Measurements from ENCODE around the gene PRPH. TPM values are rescaled to one million over a fixed set of nuclear protein-coding genes. Genes with fewer than 3 reads are reported as not detected.
A peak's percentile ranks its signal among the peaks of the same experiment; 100 is the strongest.

PRPH gene
- total and polyA plus RNA-seq, 2 of the 13 experiments (the other 11 are each of a cell fraction or from before 2014, with no cell fraction given), result 0.12 TPM; not detected in 1

DNA sequence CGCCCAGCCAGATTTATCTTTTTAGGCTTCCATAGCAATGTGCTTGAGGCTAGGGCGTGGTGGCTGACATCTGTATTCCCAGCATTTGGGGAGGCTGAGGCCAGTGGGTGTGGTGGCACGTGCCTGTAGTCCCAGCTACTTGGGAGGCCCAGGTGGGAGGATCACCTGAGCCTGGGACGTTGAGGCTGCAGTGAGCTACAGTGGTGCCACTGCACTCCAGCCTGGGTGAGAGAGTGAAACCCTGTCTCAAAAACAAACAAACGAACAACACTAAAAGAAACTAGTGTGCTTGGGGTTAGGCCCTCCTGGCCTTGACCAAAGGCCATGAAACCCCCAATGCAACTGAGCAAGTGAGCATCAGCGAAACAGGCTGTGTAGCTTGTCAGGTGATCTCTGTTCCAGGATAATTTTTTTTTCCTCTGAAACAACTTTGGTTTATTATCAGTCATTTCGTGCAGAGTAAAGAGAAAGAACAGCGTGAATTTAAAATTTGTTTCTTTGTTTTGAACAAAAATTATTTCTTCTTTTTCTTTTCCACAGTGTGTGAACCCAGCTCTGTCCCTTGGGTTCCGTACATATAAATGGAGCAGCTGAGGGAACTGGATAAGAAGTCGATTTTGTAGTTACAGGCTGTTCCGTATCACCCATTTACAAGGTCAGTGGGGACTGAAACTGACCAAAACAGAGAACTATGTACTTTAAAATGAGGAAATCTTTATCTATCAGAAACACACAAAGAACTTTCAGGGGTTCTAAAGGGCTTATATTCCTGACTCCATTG lies 38.9 kb upstream of the PRPH start (continued):
- TF ChIP-seq, protein P1, sequence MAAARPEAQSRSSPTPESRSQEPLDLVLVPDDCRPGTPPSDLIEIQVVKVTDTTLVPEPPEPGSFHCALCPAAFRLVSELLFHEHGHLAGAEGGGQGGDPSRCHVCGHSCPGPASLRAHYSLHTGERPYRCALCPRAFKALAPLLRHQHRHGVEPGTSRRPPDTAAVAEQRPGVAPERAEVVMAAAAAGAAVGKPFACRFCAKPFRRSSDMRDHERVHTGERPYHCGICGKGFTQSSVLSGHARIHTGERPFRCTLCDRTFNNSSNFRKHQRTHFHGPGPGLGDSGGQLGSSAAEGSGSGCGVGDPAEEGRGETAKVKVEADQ (CRISPR knock-in tag; IDR thresholded peaks at IDR 0.05; ENCODE audit: borderline replicate concordance), result no peak
- TF ChIP-seq KDM3A (CRISPR knock-in tag; IDR thresholded peaks at IDR 0.05; ENCODE audit: low read depth) (0 out of 2 replicates have a peak, but pooled peaks have one; percentile 26), SYNCRIP (IDR thresholded peaks at IDR 0.05; ENCODE audit: insufficient read depth, low read depth, low read length) (no peak), ZBTB26 (CRISPR knock-in tag; IDR thresholded peaks at IDR 0.05; ENCODE audit: borderline replicate concordance) (no peak), ZNF207 (IDR thresholded peaks at IDR 0.05; ENCODE audit: borderline replicate concordance) (no peak), PHB2 (IDR thresholded peaks at IDR 0.05; ENCODE audit: partially characterized antibody) (no peak), ETV6 (CRISPR knock-in tag; conservative IDR thresholded peaks at IDR 0.05) (0 out of 2 replicates have a peak, but pooled peaks have one; percentile 44), ZNF512 (CRISPR knock-in tag; IDR thresholded peaks at IDR 0.05) (no peak), ZNF678 (CRISPR knock-in tag; IDR thresholded peaks at IDR 0.05) (no peak), EP300 (IDR thresholded peaks at IDR 0.05; ENCODE audit: low read depth in 2 of 2, low read length in 2 of 2) (peak in 1 of 2 experiments; percentile 52; a peak in 2 of 4 replicates), EP300 (CRISPR knock-in tag; IDR thresholded peaks at IDR 0.05; ENCODE audit: borderline replicate concordance) (peak; percentile 30; the same call in 1 of the 2 replicates), POGZ (CRISPR knock-in tag; IDR thresholded peaks at IDR 0.05) (peak; percentile 96), ATF4 (CRISPR knock-in tag; IDR thresholded peaks at IDR 0.05) (0 out of 4 replicates have a peak, but pooled peaks of 1 of the 2 experiments have one; percentile 22), ZBTB3 (CRISPR knock-in tag; IDR thresholded peaks at IDR 0.05; ENCODE audit: borderline replicate concordance, low read depth) (peak; percentile 98; the same call in 1 of the 2 replicates), TFAP4 (IDR thresholded peaks at IDR 0.05; ENCODE audit: borderline replicate concordance, low read depth) (peak; percentile 40), GFI1 (CRISPR knock-in tag; IDR thresholded peaks at IDR 0.05; ENCODE audit: borderline replicate concordance) (no peak), ZNF614 (CRISPR knock-in tag; IDR thresholded peaks at IDR 0.05; ENCODE audit: borderline replicate concordance) (0 out of 2 replicates have a peak, but pooled peaks have one; percentile 24), CHD2 (IDR thresholded peaks at IDR 0.05; ENCODE audit: low read depth, low read length) (no peak), FIP1L1 (IDR thresholded peaks at IDR 0.05; ENCODE audit: borderline replicate concordance, insufficient read depth, low read depth, low read length) (no peak), ZNF296 (CRISPR knock-in tag; conservative IDR thresholded peaks at IDR 0.05) (no peak), ZBTB8A (CRISPR knock-in tag; IDR thresholded peaks at IDR 0.05; ENCODE audit: borderline replicate concordance, low read depth) (no peak), ZFX (CRISPR knock-in tag; IDR thresholded peaks at IDR 0.05; ENCODE audit: low read depth) (peak; percentile 62; the same call in 1 of the 2 replicates), PAX8 (CRISPR knock-in tag; IDR thresholded peaks at IDR 0.05; ENCODE audit: borderline replicate concordance) (no peak)

All from HepG2 (cell line).